ENCODE results near the gene ZNF487. TPM values are rescaled to one million over a fixed set of nuclear protein-coding genes. Genes with fewer than 3 reads are reported as not detected.
A peak's percentile ranks its signal among the peaks of the same experiment; 100 is the strongest.
"Not testable (repeated sequence)": the region's sequence is repeated elsewhere in the genome, so short reads cannot be mapped to it uniquely, and the experiment has no call there.

The ZNF487 gene
- total RNA-seq, 1 donor from 2014 or later: 3.9 TPM

- Histone ChIP-seq H3K9me3 (no peaks in the 10 kb centered on the region), H3K27ac (no peak overlapping the region), H3K4me1 (no peaks in the 10 kb centered on the region), H3K27me3 (no peaks in the 10 kb centered on the region), H3K36me3 (no peaks in the 10 kb centered on the region), H3K4me3 (no peak overlapping the region)
- intact Hi-C loops (cut with DNase I): no loop called here
- DNase-seq (ENCODE audit: low spot score in 2 of 2): no peak
- TF ChIP-seq CTCF (IDR thresholded peaks at IDR 0.05): no peak
Measured at GRCh38 chr10:43448742-43449141, 11.8 kb downstream of the ZNF487 start.

GRCh38 chr10:43452356-43452914 is 15.5 kb downstream of the ZNF487 start:
- no peak for DNase-seq (ENCODE audit: low spot score in 2 of 2)
- Histone ChIP-seq H3K27ac (no peak overlapping the region), H3K27me3 (no peaks in the 10 kb centered on the region), H3K4me3 (no peak overlapping the region), H3K4me1 (peaks cover 0 to 9% of the 10 kb centered on the region in 2 donors), H3K36me3 (no peaks in the 10 kb centered on the region), H3K9me3 (no peaks in the 10 kb centered on the region)
- intact Hi-C loops (cut with DNase I): no loop called here
- no peak for TF ChIP-seq CTCF (IDR thresholded peaks at IDR 0.05)

- H3K27ac ChIP-seq: no peak overlapping the region
- H3K4me1 ChIP-seq: peaks cover 0 to 9% of the 10 kb centered on the region in 2 donors
- no peak overlapping the region for H3K4me3 ChIP-seq
- intact Hi-C loops (cut with DNase I): no loop called here
- H3K27me3 ChIP-seq: no peaks in the 10 kb centered on the region
- DNase-seq (ENCODE audit: low spot score in 2 of 2): no peak
- TF ChIP-seq CTCF (IDR thresholded peaks at IDR 0.05): no peak
- no peaks in the 10 kb centered on the region for H3K36me3 ChIP-seq
- no peaks in the 10 kb centered on the region for H3K9me3 ChIP-seq
Measured at GRCh38 chr10:43453266-43453831, 16.4 kb downstream of the ZNF487 start.

- H3K27ac ChIP-seq; H3K4me3 ChIP-seq; intact Hi-C loops (cut with DNase I); H3K4me1 ChIP-seq; DNase-seq (ENCODE audit: low spot score in 2 of 2); H3K27me3 ChIP-seq; H3K36me3 ChIP-seq; H3K9me3 ChIP-seq: not testable (repeated sequence)
Measured at GRCh38 chr10:43454025-43454424, 17.1 kb downstream of the ZNF487 start.

- H3K36me3 ChIP-seq; intact Hi-C loops (cut with DNase I); DNase-seq (ENCODE audit: low spot score in 2 of 2); H3K9me3 ChIP-seq; H3K4me1 ChIP-seq; H3K27me3 ChIP-seq: not testable (repeated sequence)
- peak overlapping the region in 1 of 2 donors; percentile 61 for H3K4me3 ChIP-seq
- peak overlapping the region; percentile 88 to 92 for H3K27ac ChIP-seq
Measured at GRCh38 chr10:43456561-43456960, 19.6 kb downstream of the ZNF487 start.

- no peaks in the 10 kb centered on the region for H3K27me3 ChIP-seq
Measured at GRCh38 chr10:43458227-43458626, 21.3 kb downstream of the ZNF487 start.

More at GRCh38 chr10:43458227-43458626, 21.3 kb downstream of the ZNF487 start:
- no peak for DNase-seq (ENCODE audit: low spot score in 2 of 2)
- Histone ChIP-seq H3K9me3 (no peaks in the 10 kb centered on the region), H3K4me1 (peaks cover 0 to 9% of the 10 kb centered on the region in 2 donors), H3K36me3 (no peaks in the 10 kb centered on the region), H3K4me3 (no peak overlapping the region), H3K27ac (no peak overlapping the region)
- intact Hi-C loops (cut with DNase I): no loop called here
- no peak for TF ChIP-seq CTCF (IDR thresholded peaks at IDR 0.05)

Measured in ascending aorta (tissue), 2 donors.